ENCODE measurements around the gene F11. TPM values are rescaled to one million over a fixed set of nuclear protein-coding genes. Genes with fewer than 3 reads are reported as not detected.
"Not testable (repeated sequence)": the region's sequence is repeated elsewhere in the genome, so short reads cannot be mapped to it uniquely, and the experiment has no call there.

Gene F11
- total RNA-seq, 1 experiment from 2014 or later, result not detected

DNA sequence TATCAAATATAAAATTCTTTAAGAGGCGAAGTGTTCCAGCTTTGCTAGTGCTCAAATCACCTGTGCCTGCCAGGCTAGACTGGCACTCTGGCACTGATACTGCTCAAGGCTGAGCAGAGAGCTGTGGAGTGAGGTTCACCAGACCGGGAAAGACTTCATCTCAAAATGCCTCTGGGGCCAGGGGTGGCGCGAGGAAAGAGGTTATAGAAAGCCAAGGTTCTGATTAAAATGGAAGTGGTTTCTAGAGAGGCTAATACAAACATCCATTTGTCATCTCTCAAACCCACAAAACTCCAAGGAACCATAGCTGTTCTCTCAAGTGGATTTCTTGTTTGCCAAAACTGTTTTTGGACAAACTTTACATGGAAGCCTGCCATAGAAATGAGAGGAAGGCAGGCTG lies 41.5 kb downstream of the F11 start:
- DNase-seq, result no peak
- H3K4me3 ChIP-seq (ENCODE audit: low read depth, low read length), result no peak overlapping the region
- H3K9me3 Mint-ChIP-seq (ENCODE audit: unreplicated experiment), result no peaks in the 10 kb centered on the region
- H3K27me3 ChIP-seq (replicated peaks; ENCODE audit: control insufficient read depth, insufficient read depth, low read length), result no peaks in the 10 kb centered on the region
- no peaks in the 10 kb centered on the region for H3K4me1 ChIP-seq
- TF ChIP-seq, protein P1, sequence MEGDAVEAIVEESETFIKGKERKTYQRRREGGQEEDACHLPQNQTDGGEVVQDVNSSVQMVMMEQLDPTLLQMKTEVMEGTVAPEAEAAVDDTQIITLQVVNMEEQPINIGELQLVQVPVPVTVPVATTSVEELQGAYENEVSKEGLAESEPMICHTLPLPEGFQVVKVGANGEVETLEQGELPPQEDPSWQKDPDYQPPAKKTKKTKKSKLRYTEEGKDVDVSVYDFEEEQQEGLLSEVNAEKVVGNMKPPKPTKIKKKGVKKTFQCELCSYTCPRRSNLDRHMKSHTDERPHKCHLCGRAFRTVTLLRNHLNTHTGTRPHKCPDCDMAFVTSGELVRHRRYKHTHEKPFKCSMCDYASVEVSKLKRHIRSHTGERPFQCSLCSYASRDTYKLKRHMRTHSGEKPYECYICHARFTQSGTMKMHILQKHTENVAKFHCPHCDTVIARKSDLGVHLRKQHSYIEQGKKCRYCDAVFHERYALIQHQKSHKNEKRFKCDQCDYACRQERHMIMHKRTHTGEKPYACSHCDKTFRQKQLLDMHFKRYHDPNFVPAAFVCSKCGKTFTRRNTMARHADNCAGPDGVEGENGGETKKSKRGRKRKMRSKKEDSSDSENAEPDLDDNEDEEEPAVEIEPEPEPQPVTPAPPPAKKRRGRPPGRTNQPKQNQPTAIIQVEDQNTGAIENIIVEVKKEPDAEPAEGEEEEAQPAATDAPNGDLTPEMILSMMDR (IDR thresholded peaks at IDR 0.05; ENCODE audit: insufficient read depth in 1 of 2, low read depth in 1 of 2, low read length in 1 of 2, severe bottlenecking in 1 of 2, unreplicated experiment in 1 of 2), result no peak
- no TSS peak for BruUV-seq (replicated peaks)
- H3K9me3 ChIP-seq, result no peaks in the 10 kb centered on the region
- H3K27ac Mint-ChIP-seq (ENCODE audit: unreplicated experiment), result no peak overlapping the region
- H3K27me3 Mint-ChIP-seq (ENCODE audit: insufficient read depth, unreplicated experiment), result peaks cover 14% of the 10 kb centered on the region
- intact Hi-C loops (cut with micrococcal nuclease; ENCODE audit: unreplicated experiment), result no loop called here
- H3K36me3 Mint-ChIP-seq (ENCODE audit: insufficient read depth, unreplicated experiment), result no peaks in the 10 kb centered on the region
- H3K4me1 Mint-ChIP-seq (ENCODE audit: low read depth, unreplicated experiment), result no peaks in the 10 kb centered on the region
- ChIA-PET CTCF (no interaction called here), POLR2A (no interaction called here)
- H3K4me3 Mint-ChIP-seq (ENCODE audit: unreplicated experiment), result no peak overlapping the region
- H3K36me3 ChIP-seq (ENCODE audit: control insufficient read depth, insufficient read depth, low read length), result no peaks in the 10 kb centered on the region

DNA sequence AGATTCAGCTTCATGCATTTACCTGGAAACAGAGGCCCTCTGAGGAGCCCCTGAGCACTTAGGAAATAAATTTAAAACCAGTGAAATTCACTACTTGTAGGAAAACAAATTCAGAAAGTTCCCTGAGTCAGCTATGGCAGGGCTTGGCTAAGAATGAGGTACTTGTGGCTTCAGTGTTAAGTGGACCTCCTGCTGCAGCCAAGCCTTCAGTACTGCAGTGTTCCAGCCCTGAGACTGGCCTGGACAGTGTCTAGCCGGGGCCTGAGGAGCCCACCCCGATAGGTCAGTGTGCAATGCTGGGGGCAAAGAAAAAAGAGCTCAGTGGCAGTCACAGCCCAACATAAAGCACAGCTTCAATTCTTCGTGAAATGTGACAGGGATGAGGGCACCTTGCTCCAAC lies 41.9 kb downstream of the F11 start:
- POLR2A ChIA-PET, result no interaction called here
- CTCF ChIA-PET, result interaction anchor here (0.5 kb wide), 1 partner anchor 104 kb away, joined by 3 read pairs; no protein-coding TSS in a partner anchor
- H3K4me3 ChIP-seq (ENCODE audit: low read depth, low read length), result no peak overlapping the region
- Mint-ChIP-seq H3K27me3 (ENCODE audit: insufficient read depth, unreplicated experiment) (peaks cover 14% of the 10 kb centered on the region), H3K4me1 (ENCODE audit: low read depth, unreplicated experiment) (no peaks in the 10 kb centered on the region), H3K9me3 (ENCODE audit: unreplicated experiment) (no peaks in the 10 kb centered on the region), H3K4me3 (ENCODE audit: unreplicated experiment) (no peak overlapping the region), H3K36me3 (ENCODE audit: insufficient read depth, unreplicated experiment) (no peaks in the 10 kb centered on the region), H3K27ac (ENCODE audit: unreplicated experiment) (no peak overlapping the region)
- TF ChIP-seq, protein P1 (IDR thresholded peaks at IDR 0.05; ENCODE audit: insufficient read depth in 1 of 2, low read depth in 1 of 2, low read length in 1 of 2, severe bottlenecking in 1 of 2, unreplicated experiment in 1 of 2), result no peak
- H3K27me3 ChIP-seq (replicated peaks; ENCODE audit: control insufficient read depth, insufficient read depth, low read length), result no peaks in the 10 kb centered on the region
- H3K36me3 ChIP-seq (ENCODE audit: control insufficient read depth, insufficient read depth, low read length), result no peaks in the 10 kb centered on the region
- no peak for DNase-seq
- no peaks in the 10 kb centered on the region for H3K9me3 ChIP-seq
- H3K4me1 ChIP-seq, result no peaks in the 10 kb centered on the region
- intact Hi-C loops (cut with micrococcal nuclease; ENCODE audit: unreplicated experiment), result no loop called here
- BruUV-seq (replicated peaks), result no TSS peak

DNA sequence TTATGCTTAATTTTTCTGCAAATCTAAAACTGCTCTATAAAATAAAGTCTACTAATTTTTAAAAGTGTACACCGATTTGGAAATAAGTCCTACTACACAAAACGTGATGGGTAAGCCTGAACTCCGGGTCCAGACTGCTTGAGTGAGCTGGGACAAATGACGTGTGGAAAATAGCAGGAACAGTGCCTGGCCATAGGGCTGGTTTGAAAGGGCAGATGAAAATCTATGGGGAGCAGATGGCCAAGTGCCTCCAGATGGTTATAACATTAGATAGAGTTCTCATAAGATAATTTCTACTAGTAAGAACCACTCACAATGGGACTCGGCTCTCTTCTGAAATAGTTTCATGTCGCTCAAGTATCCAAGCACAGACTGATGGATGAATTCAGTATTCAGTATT lies 52.5 kb downstream of the F11 start:
- ChIA-PET POLR2A (no interaction called here), CTCF (no interaction called here)
- no peak for DNase-seq
- Histone ChIP-seq H3K27me3 (replicated peaks; ENCODE audit: control insufficient read depth, insufficient read depth, low read length) (no peaks in the 10 kb centered on the region), H3K36me3 (ENCODE audit: control insufficient read depth, insufficient read depth, low read length) (no peaks in the 10 kb centered on the region), H3K4me1 (no peaks in the 10 kb centered on the region), H3K4me3 (ENCODE audit: low read depth, low read length) (no peak overlapping the region), H3K9me3 (no peaks in the 10 kb centered on the region)
- peaks cover 12% of the 10 kb centered on the region for H3K27me3 Mint-ChIP-seq (ENCODE audit: insufficient read depth, unreplicated experiment)
- no peaks in the 10 kb centered on the region for H3K4me1 Mint-ChIP-seq (ENCODE audit: low read depth, unreplicated experiment)
- H3K27ac Mint-ChIP-seq (ENCODE audit: unreplicated experiment), result no peak overlapping the region
- H3K4me3 Mint-ChIP-seq (ENCODE audit: unreplicated experiment), result no peak overlapping the region
- TF ChIP-seq, protein P1 (IDR thresholded peaks at IDR 0.05; ENCODE audit: insufficient read depth in 1 of 2, low read depth in 1 of 2, low read length in 1 of 2, severe bottlenecking in 1 of 2, unreplicated experiment in 1 of 2), result no peak
- H3K36me3 Mint-ChIP-seq (ENCODE audit: insufficient read depth, unreplicated experiment), result no peaks in the 10 kb centered on the region
- intact Hi-C loops (cut with micrococcal nuclease; ENCODE audit: unreplicated experiment), result no loop called here
- no peaks in the 10 kb centered on the region for H3K9me3 Mint-ChIP-seq (ENCODE audit: unreplicated experiment)
- BruUV-seq (replicated peaks), result no TSS peak

DNA sequence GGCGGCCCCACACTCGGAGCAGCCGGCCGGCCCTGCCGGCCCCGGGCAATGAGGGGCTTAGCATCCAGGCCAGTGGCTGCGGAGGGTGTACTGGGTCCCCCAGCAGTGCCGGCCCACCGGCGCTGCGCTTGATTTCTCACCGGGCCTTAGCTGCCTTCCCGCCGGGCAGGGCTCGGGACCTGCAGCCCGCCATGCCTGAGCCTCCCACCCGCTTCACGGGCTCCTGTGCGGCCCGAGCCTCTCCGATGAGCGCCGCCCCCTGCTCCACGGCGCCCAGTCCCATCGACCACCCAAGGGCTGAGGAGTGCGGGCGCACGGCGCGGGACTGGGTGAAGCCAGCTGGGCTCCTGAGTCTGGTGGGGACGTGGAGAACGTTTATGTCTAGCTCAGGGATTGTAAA lies 58.7 kb downstream of the F11 start:
- CTCF ChIA-PET, result not testable (repeated sequence)

More for the DNA sequence above, 58.7 kb downstream of the F11 start:
- BruUV-seq (replicated peaks); H3K27me3 Mint-ChIP-seq (ENCODE audit: insufficient read depth, unreplicated experiment); H3K9me3 ChIP-seq; H3K4me3 ChIP-seq (ENCODE audit: low read depth, low read length); H3K27ac Mint-ChIP-seq (ENCODE audit: unreplicated experiment); H3K36me3 ChIP-seq (ENCODE audit: control insufficient read depth, insufficient read depth, low read length); H3K27me3 ChIP-seq (replicated peaks; ENCODE audit: control insufficient read depth, insufficient read depth, low read length); H3K4me1 Mint-ChIP-seq (ENCODE audit: low read depth, unreplicated experiment); H3K4me3 Mint-ChIP-seq (ENCODE audit: unreplicated experiment); POLR2A ChIA-PET; intact Hi-C loops (cut with micrococcal nuclease; ENCODE audit: unreplicated experiment); H3K4me1 ChIP-seq; H3K36me3 Mint-ChIP-seq (ENCODE audit: insufficient read depth, unreplicated experiment); DNase-seq; H3K9me3 Mint-ChIP-seq (ENCODE audit: unreplicated experiment): not testable (repeated sequence)

Data from Caco-2 (cell line).